ENCODE data around the gene MCAT.
A peak's percentile ranks its signal among the peaks of the same experiment; 100 is the strongest.

Gene MCAT

GRCh38 chr22:43144949-43145348 is 1.8 kb upstream of the MCAT start:
- TF ChIP-seq EZH2 (IDR thresholded peaks at IDR 0.05): no peak
- TF ChIP-seq POLR2AphosphoS5 (IDR thresholded peaks at IDR 0.05; ENCODE audit: borderline replicate concordance, low read depth, low read length): no peak
- no peak for TF ChIP-seq FOXP2 (optimal IDR thresholded peaks at IDR 0.05; ENCODE audit: control extremely low read depth, extremely low read length, insufficient read depth)
- Histone ChIP-seq H3K4me3 (no peak overlapping the region), H3K9ac (ENCODE audit: insufficient read length) (no peak overlapping the region), H3K27ac (no peak overlapping the region), H3K36me3 (ENCODE audit: insufficient read depth, low read length) (peaks cover 14% of the 10 kb centered on the region; the same call in 1 of the 2 replicates), H3K9me3 (ENCODE audit: low read depth, low read length) (no peaks in the 10 kb centered on the region)
- no peak for DNase-seq (ENCODE audit: low read depth, low spot score)

- Histone ChIP-seq H3K4me3 (no peak overlapping the region), H3K9ac (ENCODE audit: insufficient read length) (no peak overlapping the region), H3K36me3 (ENCODE audit: insufficient read depth, low read length) (peaks cover 79% of the 10 kb centered on the region; the same call in 1 of the 2 replicates), H3K9me3 (ENCODE audit: low read depth, low read length) (no peaks in the 10 kb centered on the region), H3K27ac (no peak overlapping the region)
- DNase-seq (ENCODE audit: low read depth, low spot score): no peak
- TF ChIP-seq EZH2 (IDR thresholded peaks at IDR 0.05) (no peak), FOXP2 (optimal IDR thresholded peaks at IDR 0.05; ENCODE audit: control extremely low read depth, extremely low read length, insufficient read depth) (no peak), POLR2AphosphoS5 (IDR thresholded peaks at IDR 0.05; ENCODE audit: borderline replicate concordance, low read depth, low read length) (no peak)
These were observed 6.4 kb downstream of the MCAT start for GRCh38 chr22:43136801-43137200.

GRCh38 chr22:43136255-43136654 is 6.9 kb downstream of the MCAT start:
- Histone ChIP-seq H3K4me3 (no peak overlapping the region), H3K9me3 (ENCODE audit: low read depth, low read length) (no peaks in the 10 kb centered on the region), H3K9ac (ENCODE audit: insufficient read length) (no peak overlapping the region), H3K27ac (no peak overlapping the region), H3K36me3 (ENCODE audit: insufficient read depth, low read length) (peaks cover 77% of the 10 kb centered on the region; the same call in 1 of the 2 replicates)
- no peak for TF ChIP-seq FOXP2 (optimal IDR thresholded peaks at IDR 0.05; ENCODE audit: control extremely low read depth, extremely low read length, insufficient read depth)
- TF ChIP-seq POLR2AphosphoS5 (IDR thresholded peaks at IDR 0.05; ENCODE audit: borderline replicate concordance, low read depth, low read length): no peak
- DNase-seq (ENCODE audit: low read depth, low spot score): no peak

- Histone ChIP-seq H3K36me3 (ENCODE audit: insufficient read depth, low read length) (peaks cover 70% of the 10 kb centered on the region; the same call in 1 of the 2 replicates), H3K9ac (ENCODE audit: insufficient read length) (no peak overlapping the region), H3K27ac (no peak overlapping the region), H3K4me3 (no peak overlapping the region), H3K9me3 (ENCODE audit: low read depth, low read length) (no peaks in the 10 kb centered on the region)
- no peak for DNase-seq (ENCODE audit: low read depth, low spot score)
- no peak for TF ChIP-seq POLR2AphosphoS5 (IDR thresholded peaks at IDR 0.05; ENCODE audit: borderline replicate concordance, low read depth, low read length)
- TF ChIP-seq EZH2 (IDR thresholded peaks at IDR 0.05): no peak
- TF ChIP-seq FOXP2 (optimal IDR thresholded peaks at IDR 0.05; ENCODE audit: control extremely low read depth, extremely low read length, insufficient read depth): no peak
These were observed 7.6 kb downstream of the MCAT start for GRCh38 chr22:43135565-43135964.

GRCh38 chr22:43134553-43134952 is 8.6 kb downstream of the MCAT start:
- Histone ChIP-seq H3K27ac (no peak overlapping the region), H3K9me3 (ENCODE audit: low read depth, low read length) (no peaks in the 10 kb centered on the region), H3K36me3 (ENCODE audit: insufficient read depth, low read length) (peaks cover 62% of the 10 kb centered on the region; the same call in 1 of the 2 replicates), H3K9ac (ENCODE audit: insufficient read length) (no peak overlapping the region), H3K4me3 (no peak overlapping the region)
- TF ChIP-seq POLR2AphosphoS5 (IDR thresholded peaks at IDR 0.05; ENCODE audit: borderline replicate concordance, low read depth, low read length): no peak
- no peak for TF ChIP-seq EZH2 (IDR thresholded peaks at IDR 0.05)
- TF ChIP-seq FOXP2 (optimal IDR thresholded peaks at IDR 0.05; ENCODE audit: control extremely low read depth, extremely low read length, insufficient read depth): no peak
- no peak for DNase-seq (ENCODE audit: low read depth, low spot score)

- no peak overlapping the region for H3K27ac ChIP-seq
- DNase-seq (ENCODE audit: low read depth, low spot score): no peak
- H3K9me3 ChIP-seq (ENCODE audit: low read depth, low read length): no peaks in the 10 kb centered on the region
- H3K9ac ChIP-seq (ENCODE audit: insufficient read length): no peak overlapping the region
- peaks cover 50% of the 10 kb centered on the region; the same call in 1 of the 2 replicates for H3K36me3 ChIP-seq (ENCODE audit: insufficient read depth, low read length)
- H3K4me3 ChIP-seq: no peak overlapping the region
- TF ChIP-seq FOXP2 (optimal IDR thresholded peaks at IDR 0.05; ENCODE audit: control extremely low read depth, extremely low read length, insufficient read depth) (no peak), EZH2 (IDR thresholded peaks at IDR 0.05) (no peak), POLR2AphosphoS5 (IDR thresholded peaks at IDR 0.05; ENCODE audit: borderline replicate concordance, low read depth, low read length) (no peak)
These were observed 9.8 kb downstream of the MCAT start for GRCh38 chr22:43133401-43133800.

- Histone ChIP-seq H3K4me3 (no peak overlapping the region), H3K9ac (ENCODE audit: insufficient read length) (no peak overlapping the region), H3K9me3 (ENCODE audit: low read depth, low read length) (no peaks in the 10 kb centered on the region), H3K27ac (no peak overlapping the region), H3K36me3 (ENCODE audit: insufficient read depth, low read length) (peaks cover 36% of the 10 kb centered on the region; the same call in 1 of the 2 replicates)
- DNase-seq (ENCODE audit: low read depth, low spot score): no peak
- TF ChIP-seq EZH2 (IDR thresholded peaks at IDR 0.05) (no peak), FOXP2 (optimal IDR thresholded peaks at IDR 0.05; ENCODE audit: control extremely low read depth, extremely low read length, insufficient read depth) (no peak), POLR2AphosphoS5 (IDR thresholded peaks at IDR 0.05; ENCODE audit: borderline replicate concordance, low read depth, low read length) (no peak)
These were observed 11.3 kb downstream of the MCAT start for GRCh38 chr22:43131773-43132501.

- H3K9me3 ChIP-seq (ENCODE audit: low read depth, low read length): no peaks in the 10 kb centered on the region
- no peak overlapping the region for H3K27ac ChIP-seq
- no peak overlapping the region for H3K4me3 ChIP-seq
- no peak for DNase-seq (ENCODE audit: low read depth, low spot score)
- H3K9ac ChIP-seq (ENCODE audit: insufficient read length): no peak overlapping the region
- no peak for TF ChIP-seq FOXP2 (optimal IDR thresholded peaks at IDR 0.05; ENCODE audit: control extremely low read depth, extremely low read length, insufficient read depth)
- TF ChIP-seq POLR2AphosphoS5 (IDR thresholded peaks at IDR 0.05; ENCODE audit: borderline replicate concordance, low read depth, low read length): peak; percentile 9; the same call in 1 of the 2 replicates
- TF ChIP-seq EZH2 (IDR thresholded peaks at IDR 0.05): no peak
- peaks cover 17% of the 10 kb centered on the region; the same call in 1 of the 2 replicates for H3K36me3 ChIP-seq (ENCODE audit: insufficient read depth, low read length)
These were observed 13.5 kb downstream of the MCAT start for GRCh38 chr22:43129426-43130425.
